Measurements from ENCODE around the gene OR4E2.

DNA sequence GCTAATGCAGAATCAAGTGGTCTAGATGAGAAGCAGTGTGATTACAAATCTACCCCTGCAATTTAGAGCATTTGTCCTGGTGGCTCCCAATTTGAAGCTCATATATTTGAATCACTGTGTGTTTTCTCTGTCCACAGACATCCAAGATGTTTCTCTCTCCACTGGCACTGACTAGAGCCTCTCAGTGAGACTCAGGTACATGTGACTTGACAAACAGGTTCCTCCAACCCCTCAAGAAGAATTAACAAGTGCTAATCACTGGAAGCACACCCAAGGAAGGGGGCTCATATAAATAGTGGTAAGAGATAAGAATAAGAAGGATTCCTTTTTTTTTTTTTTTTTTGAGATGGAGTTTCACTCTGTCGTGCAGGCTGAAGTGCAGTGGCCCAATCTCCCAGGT is 39.4 kb upstream of the OR4E2 start:
- TF ChIP-seq CHD2 (IDR thresholded peaks at IDR 0.05; ENCODE audit: low read length, partially characterized antibody) (no peak), FOXM1 (IDR thresholded peaks at IDR 0.05; ENCODE audit: low read depth) (no peak), RFX5 (IDR thresholded peaks at IDR 0.05; ENCODE audit: low read length) (no peak)

Data from SK-N-SH (cell line).